ENCODE data around the gene DZIP1.

Gene DZIP1

DNA sequence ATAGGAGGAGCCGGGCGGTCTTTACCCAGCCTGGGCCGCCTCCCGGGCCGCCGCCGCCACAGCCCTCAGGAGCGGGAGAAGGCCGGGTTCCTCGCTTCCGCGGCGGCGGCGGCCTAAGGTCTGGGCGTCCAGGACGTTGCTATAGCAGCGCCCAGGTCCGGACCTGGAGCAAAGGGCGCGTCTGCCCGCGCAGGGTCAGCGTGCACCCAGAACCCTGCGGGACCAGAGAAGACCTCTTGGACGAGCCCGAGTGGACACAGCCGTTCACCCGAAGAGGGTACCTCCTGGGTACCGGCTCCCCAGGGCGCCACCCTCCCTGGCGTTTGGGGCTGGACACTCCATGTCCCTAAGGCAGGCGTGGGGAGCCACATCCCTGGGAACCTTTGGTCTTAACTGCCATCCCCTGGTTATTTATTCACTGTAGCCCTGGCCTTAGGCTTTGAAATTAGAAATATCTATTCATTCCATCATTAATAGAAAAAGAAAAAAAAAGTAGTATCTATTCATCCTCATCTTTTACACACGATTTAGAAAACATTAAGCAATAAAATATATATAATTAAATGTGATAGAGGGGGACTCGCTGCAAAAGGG lies 2.4 kb downstream of the DZIP1 start:
- DNase-seq: no peak

DNA sequence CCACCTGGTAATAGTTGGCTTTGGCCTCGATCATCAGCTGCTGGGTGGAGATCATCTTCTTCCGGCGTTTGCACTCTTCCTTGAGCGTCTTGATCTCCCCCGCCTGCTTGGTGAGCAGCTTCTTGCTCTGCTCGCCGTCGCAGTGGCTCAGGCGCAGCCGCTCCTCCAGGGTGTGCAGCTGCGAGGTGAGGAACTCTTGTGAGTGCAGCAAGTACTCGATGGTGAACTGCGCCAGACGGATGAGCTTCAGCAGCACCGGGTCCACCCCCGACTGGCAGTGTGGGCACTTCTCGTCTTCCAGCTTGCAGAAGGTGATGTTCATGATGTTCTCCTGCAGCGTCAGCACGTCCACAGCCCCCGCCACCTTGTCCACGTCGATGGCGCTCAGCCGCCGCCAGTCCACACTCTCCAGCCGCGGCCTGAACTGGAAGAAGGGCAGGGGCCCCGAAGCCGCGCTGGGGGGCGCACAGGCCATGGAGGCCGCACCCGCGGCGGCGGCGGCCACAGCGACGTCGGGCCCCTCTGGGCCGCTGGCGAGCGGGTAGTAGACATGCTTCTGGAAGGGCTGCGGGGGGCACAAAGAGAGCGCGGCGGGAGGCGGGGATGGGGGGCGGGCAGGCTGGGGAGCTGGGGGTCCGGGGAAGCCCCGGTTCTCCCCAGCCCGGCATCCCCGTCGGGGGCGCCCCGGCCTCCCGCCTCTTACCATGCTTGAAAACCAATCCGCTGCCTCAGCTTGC lies 3.0 kb downstream of the DZIP1 start:
- no peak for DNase-seq

DNA sequence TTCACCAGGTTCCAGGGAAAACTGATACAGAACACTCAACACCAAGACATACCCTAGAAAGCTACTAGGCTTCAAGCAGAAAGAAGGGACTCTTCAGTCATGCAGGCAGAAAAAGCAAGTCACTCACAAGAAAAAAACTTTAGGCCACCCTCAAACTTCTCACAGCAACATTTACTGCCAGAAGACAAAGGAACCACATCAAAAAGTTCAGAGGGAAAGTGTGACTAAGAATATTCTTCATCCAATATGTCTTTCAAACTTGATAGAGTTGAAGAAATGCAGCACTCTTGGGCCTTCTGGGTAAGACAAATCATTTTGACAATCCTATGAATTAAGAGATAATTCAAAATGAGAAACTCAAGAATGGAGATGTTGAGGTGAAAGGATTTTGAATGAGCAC lies 7.7 kb downstream of the DZIP1 start:
- DNase-seq: no peak

DNA sequence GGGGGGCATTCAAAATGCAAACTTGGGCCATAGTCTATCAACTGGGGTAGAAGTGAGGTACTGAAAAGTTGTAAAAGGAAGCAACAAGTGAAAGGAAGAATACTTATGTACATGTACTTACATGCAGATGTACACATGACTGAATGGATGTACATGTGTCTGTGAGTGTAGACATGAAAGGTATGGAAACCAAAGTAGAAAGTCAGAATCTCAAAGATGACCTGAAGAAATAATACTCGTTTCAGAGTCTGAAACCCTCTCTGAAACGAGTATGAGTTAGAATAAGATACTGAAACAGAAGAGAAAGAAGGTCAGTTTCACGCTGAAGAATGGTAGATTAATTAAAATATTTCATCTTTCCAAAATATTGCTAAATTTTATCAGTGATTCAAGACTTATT lies 13.9 kb downstream of the DZIP1 start:
- no peak for DNase-seq

DNA sequence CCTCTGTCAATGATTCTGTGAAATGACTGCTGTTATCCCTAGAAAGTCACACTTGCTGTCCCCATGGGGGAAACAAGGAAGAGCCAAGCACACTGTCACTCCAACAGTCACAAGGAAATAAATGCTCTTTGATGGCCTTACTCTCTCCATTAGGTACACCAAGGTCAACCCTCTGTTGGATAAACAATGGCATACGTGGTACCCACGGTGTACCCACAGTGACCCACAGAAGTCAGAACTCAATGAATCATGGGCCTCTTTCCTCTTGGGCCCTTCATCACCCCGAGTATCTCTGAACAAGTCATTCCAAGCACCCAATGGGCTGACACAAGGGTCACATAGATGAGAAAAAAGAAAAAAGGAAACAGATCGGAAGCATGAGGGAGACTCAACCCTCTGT lies 15.4 kb downstream of the DZIP1 start:
- DNase-seq: no peak

DNA sequence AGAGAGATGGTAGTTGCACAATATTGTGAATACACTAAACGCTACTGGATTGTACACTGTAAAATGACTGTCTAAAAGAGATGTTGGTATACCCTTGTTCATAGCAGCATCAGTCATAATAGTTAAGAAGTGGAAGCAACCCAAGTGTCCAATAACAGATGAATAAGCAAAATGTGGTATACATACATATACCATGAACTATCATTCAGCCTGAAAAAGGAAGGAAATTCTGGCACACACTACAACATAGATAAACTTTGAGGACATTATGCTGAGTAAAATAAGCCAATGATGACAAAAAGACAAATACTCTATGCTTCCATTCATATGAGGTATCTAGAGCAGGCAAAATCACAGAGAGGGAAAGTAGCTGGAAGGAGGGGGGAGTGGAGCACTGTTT lies 16.0 kb downstream of the DZIP1 start:
- no peak for DNase-seq

DNA sequence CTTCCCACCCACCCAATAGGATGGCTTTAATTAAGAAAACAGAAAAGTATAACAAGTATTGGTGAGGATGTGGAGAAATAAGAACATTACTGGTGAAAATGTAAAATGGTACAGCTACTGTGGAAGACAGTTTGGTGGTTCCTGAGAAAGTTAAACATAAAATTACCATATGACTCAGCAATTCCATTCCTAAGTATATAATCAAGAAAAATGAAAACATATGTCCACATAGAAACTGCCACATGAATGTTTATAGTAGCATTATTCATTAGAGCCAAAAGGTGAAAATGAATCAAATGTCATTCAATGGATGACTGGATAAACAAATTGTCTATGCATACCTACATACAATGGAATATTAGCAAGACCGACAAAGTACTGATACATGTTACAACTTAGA lies 16.9 kb downstream of the DZIP1 start:
- no peak for DNase-seq

DNA sequence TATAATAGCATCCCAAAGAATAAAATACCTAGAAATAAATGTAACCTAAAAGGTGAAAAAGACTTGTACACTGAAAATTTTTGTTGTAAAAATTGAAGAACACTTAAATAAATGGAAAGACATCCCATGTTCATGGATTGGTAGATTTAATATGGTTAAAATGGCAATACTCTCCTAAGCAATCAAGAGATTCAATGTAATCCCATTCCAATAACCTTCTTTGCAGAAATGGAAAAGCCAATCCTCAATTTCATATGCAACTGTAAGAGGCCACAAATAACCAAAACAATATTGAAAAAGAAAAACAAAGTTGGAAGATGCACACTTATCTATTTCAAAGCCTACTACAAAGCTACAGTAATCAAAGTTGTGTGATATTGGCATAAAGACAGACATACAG lies 17.7 kb downstream of the DZIP1 start:
- no peak for DNase-seq

DNA sequence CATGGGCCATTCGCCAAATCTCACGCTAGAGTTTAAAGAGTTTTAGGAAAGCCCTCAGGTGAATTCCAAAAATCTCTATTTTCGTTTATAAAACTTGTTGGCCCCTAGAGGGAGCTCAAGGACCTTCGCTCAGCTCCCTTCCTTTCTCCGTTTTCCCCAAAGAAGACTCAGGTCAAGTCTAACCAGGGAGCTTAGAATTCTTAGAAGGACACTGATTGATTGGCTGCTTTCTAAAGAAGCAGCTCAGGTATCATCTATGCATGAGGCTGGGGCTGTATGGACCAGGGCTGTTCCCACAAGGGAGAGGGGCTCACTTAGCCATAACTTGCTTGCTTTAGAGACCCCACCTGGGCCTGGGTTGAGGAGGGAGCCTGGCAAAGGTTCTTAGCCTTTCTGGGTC lies 20.5 kb downstream of the DZIP1 start:
- DNase-seq: no peak

DNA sequence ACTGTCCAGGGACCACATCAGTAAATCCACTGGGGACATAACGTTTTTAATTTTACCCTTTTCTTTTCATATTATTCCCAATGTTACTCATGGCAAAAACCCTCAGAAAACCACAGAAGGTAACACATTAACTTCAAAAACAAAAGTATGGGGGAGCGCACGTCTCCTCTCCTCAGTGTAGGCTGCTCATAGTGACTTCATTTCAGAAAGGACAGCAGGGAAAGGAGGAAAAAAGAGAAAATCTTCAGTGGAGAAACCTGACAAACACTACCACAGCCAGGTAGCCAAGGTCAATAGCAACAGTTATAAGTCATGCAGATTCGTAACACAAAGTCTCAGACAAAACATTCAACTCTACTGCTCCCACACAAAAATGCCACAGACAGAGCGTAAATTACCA lies 21.4 kb downstream of the DZIP1 start:
- DNase-seq: no peak

DNA sequence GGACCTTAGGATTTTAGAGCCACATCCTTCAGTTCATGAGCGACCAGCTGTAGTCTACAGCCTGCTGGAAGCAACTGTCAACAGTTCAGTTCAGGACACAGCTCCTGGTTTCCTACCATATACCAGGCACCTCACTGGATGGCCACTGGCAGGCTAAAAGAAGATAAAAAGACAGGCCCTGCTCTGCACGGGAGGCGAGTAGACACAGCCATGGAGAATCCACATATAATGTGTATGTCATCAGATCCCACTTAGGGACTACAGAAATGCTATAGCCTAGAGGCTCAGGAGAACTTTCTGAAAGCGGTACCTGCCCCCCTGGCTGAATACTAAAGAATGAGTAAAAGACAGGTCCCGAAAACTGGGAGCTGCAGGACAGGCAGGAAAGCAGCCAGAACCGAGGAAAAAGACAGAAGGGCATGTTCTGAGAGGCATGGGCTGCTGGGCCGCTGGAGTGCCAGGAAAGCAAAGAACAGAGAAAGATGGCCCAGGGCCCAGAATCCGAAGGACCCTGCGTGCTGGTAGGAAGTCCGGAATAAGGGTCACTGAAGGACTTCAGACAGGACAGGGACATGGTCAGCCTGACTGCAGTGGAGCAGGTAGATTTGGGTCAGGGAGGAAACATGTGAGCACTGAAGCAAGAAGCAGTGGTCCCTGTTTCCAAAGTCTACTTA lies 23.5 kb downstream of the DZIP1 start:
- DNase-seq: no peak

DNA sequence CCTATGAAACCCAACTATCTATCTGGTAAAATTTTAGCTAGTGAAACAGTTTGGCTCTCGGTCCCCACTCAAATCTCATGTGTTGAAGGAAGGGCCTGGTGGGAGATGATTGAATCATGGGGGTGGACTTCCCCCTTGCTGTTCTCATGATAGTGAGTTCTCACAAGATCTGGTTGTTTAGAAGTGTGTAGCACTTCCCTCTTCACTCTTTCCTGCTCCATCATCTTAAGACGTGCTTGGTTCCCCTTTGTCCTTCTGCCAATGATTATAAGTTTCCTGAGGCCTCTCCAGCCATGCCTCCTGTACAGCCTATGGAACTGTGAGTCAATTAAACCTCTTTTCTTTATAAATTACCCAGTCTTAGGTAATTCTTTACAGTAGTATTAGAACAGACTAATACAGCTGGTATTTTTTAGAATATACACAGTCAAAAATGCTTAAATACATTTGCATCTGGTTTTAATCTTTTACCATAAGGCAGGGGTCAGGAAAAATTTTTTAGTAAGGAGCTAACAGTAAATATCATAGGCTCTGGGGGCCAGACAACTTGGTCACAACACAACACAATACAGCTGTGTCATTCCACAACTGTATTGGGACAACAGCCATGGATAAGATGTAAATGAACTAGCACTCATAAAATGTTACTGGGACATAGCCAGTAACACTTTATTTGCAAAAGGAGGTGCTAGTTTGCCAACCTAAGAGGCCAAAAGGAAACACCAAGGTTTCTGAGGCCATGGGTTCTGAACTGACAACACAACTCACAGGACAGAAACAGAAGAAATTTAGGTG lies 24.3 kb downstream of the DZIP1 start:
- no peak for DNase-seq

DNA sequence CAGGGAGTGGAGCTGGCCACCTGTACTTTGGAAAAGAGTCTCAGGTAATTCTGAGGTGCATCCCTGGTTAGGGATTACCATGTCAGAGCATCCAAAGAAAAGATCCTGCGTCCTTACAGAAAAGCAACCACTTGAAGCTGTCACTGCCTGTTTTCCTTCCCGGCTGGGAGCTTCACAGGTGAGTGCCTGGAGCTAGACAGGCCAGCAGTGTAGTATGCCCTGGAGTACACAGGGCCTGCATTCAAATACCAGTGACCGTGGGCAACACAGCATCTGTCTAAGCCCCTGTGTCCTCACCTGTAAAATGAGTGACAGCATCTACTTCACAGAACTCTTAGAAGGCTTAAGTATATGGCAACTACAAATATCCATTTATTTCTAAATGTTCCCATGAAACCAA lies 29.0 kb downstream of the DZIP1 start:
- no peak for DNase-seq

DNA sequence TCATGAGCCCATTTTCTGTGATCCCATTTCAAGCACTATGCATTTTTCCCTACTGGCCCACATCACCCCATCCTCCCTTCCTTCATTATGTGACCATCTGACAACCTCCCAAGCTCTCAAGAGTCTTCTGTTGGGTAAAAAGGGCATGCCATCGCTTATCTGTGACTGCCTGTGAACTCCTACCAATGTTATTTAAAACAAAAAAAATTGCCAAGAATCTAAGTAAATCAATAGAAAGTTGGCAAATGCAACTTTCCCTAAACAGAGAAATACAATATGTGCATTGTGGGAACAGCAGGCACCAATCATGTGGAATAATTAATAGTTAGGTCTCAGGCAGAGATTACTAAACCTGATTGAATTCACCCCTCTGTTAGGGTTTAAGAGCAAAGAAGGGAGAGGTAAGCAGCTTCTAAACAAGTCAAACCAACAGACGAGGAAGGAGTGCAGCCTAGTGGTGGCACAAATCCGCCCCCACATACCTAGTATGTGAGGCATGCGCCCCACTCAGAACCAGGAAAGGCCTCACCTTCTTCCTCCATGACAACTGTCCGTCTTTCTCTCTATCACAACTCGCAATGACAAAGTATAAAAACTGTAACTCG lies 29.8 kb downstream of the DZIP1 start:
- DNase-seq: no peak

DNA sequence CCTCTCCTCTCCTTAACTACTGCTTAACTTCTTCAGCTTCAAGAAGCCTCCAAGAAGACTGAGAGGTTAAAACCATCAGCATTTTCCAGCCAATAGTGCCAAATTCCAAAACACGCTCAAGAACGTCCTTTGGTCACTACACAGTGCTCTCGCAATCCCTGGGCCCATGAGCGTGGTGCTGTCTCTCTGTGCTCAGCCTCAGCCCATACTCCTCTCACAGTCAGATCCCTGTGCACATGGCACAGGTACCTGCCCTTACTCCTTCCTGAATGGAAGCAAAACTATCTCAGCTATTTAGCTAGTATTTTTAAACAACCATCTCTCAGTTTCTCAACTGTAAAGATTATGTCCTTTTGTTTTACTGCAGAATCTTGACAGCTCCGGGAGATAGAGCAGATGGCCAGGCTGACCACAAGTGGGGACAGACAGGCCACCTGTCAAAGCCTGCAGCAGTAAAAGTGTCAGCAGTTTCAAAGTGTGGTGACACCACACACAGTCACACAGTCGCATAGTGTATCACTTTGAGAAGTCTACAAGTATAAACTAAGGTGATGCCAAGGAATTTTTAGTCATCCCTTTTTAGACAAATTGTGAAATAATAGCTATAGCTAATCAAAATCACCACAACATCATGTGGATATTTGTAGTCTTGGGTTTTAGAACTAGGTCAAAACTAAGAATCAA lies 35.7 kb downstream of the DZIP1 start:
- DNase-seq: no peak

DNA sequence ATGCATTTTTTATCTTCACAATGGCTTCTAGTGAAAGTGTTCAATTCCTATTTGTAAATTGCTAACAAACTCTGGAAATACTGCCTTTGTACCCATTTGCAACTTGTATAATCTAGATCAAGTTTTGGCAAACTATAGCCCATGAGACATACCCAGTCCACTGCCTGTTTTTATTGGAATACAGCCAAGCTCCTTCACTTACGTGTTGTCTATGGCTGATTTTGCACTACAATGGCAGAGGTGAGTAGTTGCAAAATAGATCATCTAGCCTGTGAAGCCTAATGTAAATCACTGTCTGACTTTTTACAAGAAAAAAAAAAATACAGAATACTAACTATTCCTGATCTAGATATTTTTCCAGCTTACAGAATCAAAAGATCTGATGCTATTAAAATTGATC lies 37.1 kb downstream of the DZIP1 start:
- DNase-seq: no peak

DNA sequence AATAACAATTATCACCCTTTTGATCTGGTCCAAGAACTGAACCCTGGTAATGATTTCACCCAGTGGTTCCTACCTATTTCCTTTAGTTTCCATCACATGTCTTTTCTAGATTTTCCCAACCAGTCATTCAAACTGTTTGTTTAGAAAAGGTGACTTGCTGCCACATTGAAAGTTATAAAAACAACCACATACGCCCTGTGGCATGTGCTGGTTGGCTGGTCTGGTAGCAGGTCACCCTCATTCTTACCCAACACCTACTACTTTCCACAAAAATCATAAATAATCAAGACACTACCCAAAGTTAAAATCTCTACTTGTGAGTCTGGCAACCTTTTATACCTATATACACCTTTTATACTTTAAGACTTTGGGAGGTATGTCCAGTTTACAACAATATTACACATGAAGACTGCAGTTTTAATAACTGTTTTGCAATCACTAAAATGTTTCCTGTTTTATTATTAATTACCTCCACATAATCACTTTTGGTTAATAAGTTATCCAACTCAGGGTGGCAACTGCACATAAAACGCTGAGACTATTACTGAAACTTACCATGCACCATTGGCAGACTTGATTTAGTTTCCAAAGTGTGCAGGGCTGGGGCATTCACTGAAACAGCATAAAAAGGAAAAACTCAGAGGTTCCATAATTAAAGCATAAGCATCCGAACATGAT lies 38.9 kb downstream of the DZIP1 start:
- DNase-seq: no peak

DNA sequence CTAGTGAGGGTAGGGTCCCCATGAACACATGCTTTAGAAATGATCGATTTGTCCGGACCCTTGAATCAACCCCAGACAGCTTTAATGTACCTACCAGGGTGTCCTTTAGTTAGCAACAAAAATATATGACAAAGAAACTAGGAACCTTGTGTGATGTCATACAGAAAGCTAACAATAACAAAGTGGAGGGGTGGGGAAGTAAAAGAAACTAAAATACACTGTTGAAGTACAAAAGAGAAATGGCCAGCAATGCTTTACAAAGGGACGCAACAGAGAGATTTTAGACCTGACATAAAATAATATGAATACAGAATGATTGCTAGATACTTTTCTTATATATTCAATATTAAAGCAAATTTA lies 40.0 kb downstream of the DZIP1 start:
- no peak for DNase-seq

DNA sequence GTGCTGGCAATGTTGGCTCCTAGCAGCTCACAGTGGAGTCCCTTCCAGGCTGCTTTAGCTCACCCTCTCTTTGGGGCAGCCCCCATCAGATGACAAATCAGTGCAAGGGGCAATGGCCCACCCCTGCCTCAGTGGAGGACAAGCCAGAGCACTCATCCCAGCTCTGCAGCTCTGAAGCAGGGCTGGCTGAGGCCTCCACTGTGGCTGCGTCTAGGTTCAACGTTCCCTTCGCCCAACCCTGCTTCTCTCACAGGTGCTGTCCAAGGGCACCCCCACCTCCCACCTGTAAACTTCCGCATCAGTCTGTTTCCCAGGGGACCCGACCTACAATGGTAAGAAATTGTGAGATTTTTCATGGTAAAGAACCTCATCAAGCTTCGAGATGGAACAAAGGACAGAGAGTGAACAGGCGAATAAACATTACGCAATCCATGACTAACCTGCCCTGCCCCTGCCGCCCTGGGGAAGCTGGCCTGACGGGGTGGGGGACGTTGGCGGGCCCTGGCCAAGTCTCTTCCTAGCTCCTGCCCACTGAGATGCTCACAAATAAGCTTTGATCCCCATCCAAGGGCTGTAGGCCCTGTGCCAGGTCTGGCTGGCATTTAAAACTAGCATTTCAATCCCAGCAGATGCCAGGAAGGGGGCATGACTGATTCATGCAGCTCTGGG lies 40.5 kb downstream of the DZIP1 start:
- DNase-seq: peak; percentile 12

DNA sequence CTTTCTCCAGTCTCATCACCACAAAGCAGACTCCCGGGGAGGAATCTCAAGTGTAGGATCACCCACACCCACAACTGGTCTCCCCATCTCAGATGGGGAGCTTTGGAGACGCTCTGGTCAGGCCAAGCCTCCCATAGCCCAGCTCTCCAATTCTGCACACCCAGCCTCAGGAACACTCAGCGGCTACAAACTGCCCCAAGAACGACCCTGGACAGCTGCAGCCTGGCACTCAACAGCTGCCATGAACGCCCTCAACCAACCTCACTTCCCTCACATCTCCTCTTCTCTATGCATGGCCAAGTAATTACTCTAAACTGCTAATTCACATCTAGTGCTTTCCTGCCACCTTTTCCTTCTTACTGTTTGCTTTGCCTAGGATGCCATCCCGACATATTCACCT lies 42.6 kb downstream of the DZIP1 start:
- DNase-seq: no peak

DNA sequence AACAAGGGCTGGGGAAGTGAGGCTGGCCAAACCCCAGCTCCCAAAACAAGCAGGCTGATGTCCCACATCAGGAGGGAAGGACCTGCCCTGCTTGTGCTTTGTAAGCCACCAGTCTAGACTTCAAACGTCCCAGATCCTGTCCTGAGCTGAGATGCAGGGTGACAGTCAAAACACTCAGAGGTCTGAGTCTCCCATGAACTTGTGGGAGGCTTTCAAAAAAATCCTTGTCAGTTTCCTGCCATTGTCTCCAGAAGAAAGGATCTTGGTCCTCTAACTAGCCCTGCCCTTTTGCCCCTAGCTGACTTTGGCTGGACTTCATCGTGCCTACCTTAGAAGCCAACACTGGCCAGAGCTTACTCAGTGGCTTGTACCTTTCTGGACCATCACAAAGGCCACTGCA lies 43.3 kb downstream of the DZIP1 start:
- DNase-seq: no peak

DNA sequence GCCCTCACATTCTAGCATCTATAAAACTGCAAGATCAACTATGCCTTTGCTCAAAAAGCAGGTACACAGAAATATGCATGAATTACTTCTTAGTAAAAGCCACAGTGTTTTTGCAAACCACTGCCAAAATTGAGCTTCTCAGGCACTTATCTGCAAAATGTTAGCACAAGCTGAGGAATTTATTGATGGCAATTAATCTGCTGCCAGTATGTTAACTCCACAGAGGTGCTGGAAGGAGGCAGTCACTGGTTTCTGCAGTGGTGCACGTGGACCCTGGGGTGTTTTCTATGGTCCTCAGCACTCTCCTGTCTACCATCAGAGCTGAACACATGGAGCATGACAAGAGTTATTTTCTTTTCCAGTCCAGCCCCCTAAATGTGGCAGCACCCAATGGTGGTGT lies 47.8 kb downstream of the DZIP1 start:
- no peak for DNase-seq
